Upper lobe of left lung (tissue), 4 donors: ENCODE results near the gene TNPO2.
"Not testable (repeated sequence)": the region's sequence is repeated elsewhere in the genome, so short reads cannot be mapped to it uniquely, and the experiment has no call there.

Source experiments
- EP300 ChIP-seq, 4 donors: sonication (generic); formaldehyde crosslinking; IDR thresholded peaks; one replicate each; pipeline ENCODE4 v1.5.1; 2017; ENCODE audit warnings: antibody characterized with exemption in 4 of 4, control low read depth in 2 of 4
- POLR2AphosphoS5 ChIP-seq, 2 donors: sonication (generic); formaldehyde crosslinking; IDR thresholded peaks; one replicate each; pipeline ENCODE4 v1.5.1; 2017; ENCODE audit warnings: antibody characterized with exemption in 2 of 2
- TF ChIP-seq, protein P1 (sequence below), 6 experiments: fragments of 450-650 bp in 4 of 6; fragments of 200-600 bp in 2 of 6; sonication (generic) in 2 of 6; IDR thresholded peaks; one replicate each; pipeline ENCODE4 v1.5.1; 2016 to 2019; ENCODE audit warnings: antibody characterized with exemption in 6 of 6

DNA sequence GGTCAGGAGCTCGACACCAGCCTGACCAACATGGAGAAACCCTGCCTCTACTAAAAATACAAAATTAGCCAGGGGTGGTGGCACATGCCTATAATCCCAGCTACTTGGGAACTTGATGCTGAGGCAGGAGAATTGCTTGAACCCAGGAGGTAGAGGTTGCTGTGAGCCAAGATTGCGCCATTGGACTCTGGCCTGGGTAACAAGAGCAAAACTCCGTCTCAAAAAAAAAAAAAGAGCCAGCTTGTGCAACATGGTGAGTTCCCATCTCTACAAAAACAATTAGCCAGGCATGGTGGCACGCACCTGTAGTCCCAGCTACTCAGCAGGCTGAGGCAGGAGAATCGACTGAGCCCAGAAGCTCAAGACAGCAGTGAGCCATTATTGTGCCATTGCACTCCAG, 45.7 kb downstream of the TNPO2 start:
- TF ChIP-seq, protein P1, sequence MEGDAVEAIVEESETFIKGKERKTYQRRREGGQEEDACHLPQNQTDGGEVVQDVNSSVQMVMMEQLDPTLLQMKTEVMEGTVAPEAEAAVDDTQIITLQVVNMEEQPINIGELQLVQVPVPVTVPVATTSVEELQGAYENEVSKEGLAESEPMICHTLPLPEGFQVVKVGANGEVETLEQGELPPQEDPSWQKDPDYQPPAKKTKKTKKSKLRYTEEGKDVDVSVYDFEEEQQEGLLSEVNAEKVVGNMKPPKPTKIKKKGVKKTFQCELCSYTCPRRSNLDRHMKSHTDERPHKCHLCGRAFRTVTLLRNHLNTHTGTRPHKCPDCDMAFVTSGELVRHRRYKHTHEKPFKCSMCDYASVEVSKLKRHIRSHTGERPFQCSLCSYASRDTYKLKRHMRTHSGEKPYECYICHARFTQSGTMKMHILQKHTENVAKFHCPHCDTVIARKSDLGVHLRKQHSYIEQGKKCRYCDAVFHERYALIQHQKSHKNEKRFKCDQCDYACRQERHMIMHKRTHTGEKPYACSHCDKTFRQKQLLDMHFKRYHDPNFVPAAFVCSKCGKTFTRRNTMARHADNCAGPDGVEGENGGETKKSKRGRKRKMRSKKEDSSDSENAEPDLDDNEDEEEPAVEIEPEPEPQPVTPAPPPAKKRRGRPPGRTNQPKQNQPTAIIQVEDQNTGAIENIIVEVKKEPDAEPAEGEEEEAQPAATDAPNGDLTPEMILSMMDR (IDR thresholded peaks at IDR 0.05) = not testable (repeated sequence)
- TF ChIP-seq EP300, POLR2AphosphoS5 (IDR thresholded peaks at IDR 0.05): not testable (repeated sequence)
